DMS153 (cell line): ENCODE measurements around the gene GPR158.
"Not testable (repeated sequence)": the region's sequence is repeated elsewhere in the genome, so short reads cannot be mapped to it uniquely, and the experiment has no call there.

Experiments
- DNase-seq: peaks from one replicate; lab custom pipeline; 2025; lab: John Stamatoyannopoulos, UW

The GPR158 gene

GRCh38 chr10:25304606-25305005 lies 129.8 kb downstream of the GPR158 start:
- DNase-seq: no peak

- DNase-seq: no peak
Measured at GRCh38 chr10:25306386-25306785, 131.6 kb downstream of the GPR158 start.

- no peak for DNase-seq
Measured at GRCh38 chr10:25308278-25308677, 133.5 kb downstream of the GPR158 start.

- DNase-seq: not testable (repeated sequence)
Measured at GRCh38 chr10:25317596-25318211, 142.9 kb downstream of the GPR158 start.

GRCh38 chr10:25327273-25327672 lies 152.5 kb downstream of the GPR158 start:
- no peak for DNase-seq

GRCh38 chr10:25328361-25328760 lies 153.6 kb downstream of the GPR158 start:
- DNase-seq: no peak

- not testable (repeated sequence) for DNase-seq
Measured at GRCh38 chr10:25329587-25329986, 154.8 kb downstream of the GPR158 start.

GRCh38 chr10:25334445-25334844 lies 159.6 kb downstream of the GPR158 start:
- DNase-seq: no peak

- no peak for DNase-seq
Measured at GRCh38 chr10:25336330-25336729, 161.5 kb downstream of the GPR158 start.

- DNase-seq: no peak
Measured at GRCh38 chr10:25338271-25338670, 163.5 kb downstream of the GPR158 start.

- no peak for DNase-seq
Measured at GRCh38 chr10:25339966-25340365, 165.2 kb downstream of the GPR158 start.

GRCh38 chr10:25349520-25349919 lies 174.7 kb downstream of the GPR158 start:
- no peak for DNase-seq

GRCh38 chr10:25356609-25357008 lies 181.8 kb downstream of the GPR158 start:
- no peak for DNase-seq

GRCh38 chr10:25357269-25357668 lies 182.5 kb downstream of the GPR158 start:
- no peak for DNase-seq

GRCh38 chr10:25382029-25382810 lies 207.4 kb downstream of the GPR158 start:
- no peak for DNase-seq

- DNase-seq: not testable (repeated sequence)
Measured at GRCh38 chr10:25382901-25383300, 208.1 kb downstream of the GPR158 start.

- DNase-seq: no peak
Measured at GRCh38 chr10:25383686-25384085, 208.9 kb downstream of the GPR158 start.

- DNase-seq: no peak
Measured at GRCh38 chr10:25384618-25385017, 209.8 kb downstream of the GPR158 start.

- no peak for DNase-seq
Measured at GRCh38 chr10:25388188-25388861, 213.5 kb downstream of the GPR158 start.

- no peak for DNase-seq
Measured at GRCh38 chr10:25388862-25389206, 214.0 kb downstream of the GPR158 start.

- no peak for DNase-seq
Measured at GRCh38 chr10:25390733-25391132, 215.9 kb downstream of the GPR158 start.

GRCh38 chr10:25392132-25392531 lies 217.3 kb downstream of the GPR158 start:
- no peak for DNase-seq

GRCh38 chr10:25393621-25394020 lies 218.8 kb downstream of the GPR158 start:
- DNase-seq: no peak
